Peyer's patch (tissue), 4 donors: Measurements from ENCODE around the gene CDH24. TPM values are rescaled to one million over a fixed set of nuclear protein-coding genes. Genes with fewer than 3 reads are reported as not detected.

Experiments used
- DNase-seq, 3 donors: peaks; one replicate each; pipeline ENCODE4 v3.0.0-alpha.2; 2017 to 2019
- H3K27ac ChIP-seq, 4 donors: fragments of 200-600 bp; sonication (generic); one replicate each; pipeline ENCODE4 v1.5.1; 2016 to 2019
- H3K27me3 ChIP-seq, 2 donors: fragments of 200-600 bp; sonication (generic); one replicate each; pipeline ENCODE4 v1.5.1; 2019
- H3K36me3 ChIP-seq, 3 donors: fragments of 200-600 bp; sonication (generic); one replicate each; pipeline ENCODE4 v1.5.1; 2016 to 2019
- H3K4me1 ChIP-seq, 4 donors: fragments of 200-600 bp; sonication (generic); one replicate each; pipeline ENCODE4 v1.5.1; 2016 to 2019
- H3K4me3 ChIP-seq, 4 donors: fragments of 200-600 bp; sonication (generic); 1 replicate in 3 of 4; 2 replicates in 1 of 4; pipeline ENCODE4 v1.5.1; 2016 to 2019; ENCODE audit warnings: mild to moderate bottlenecking in 1 of 4
- H3K9me3 ChIP-seq, 4 donors: fragments of 200-600 bp; sonication (generic); one replicate each; pipeline ENCODE4 v1.5.1; 2016 to 2019; ENCODE audit warnings: mild to moderate bottlenecking in 1 of 4
- POLR2A ChIP-seq, 2 donors: fragments of 450-650 bp; IDR thresholded peaks; one replicate each; pipeline ENCODE4 v1.5.1; 2017; ENCODE audit warnings: antibody characterized with exemption in 2 of 2, mild to moderate bottlenecking in 2 of 2, moderate library complexity in 2 of 2
- total RNA-seq, 4 donors: library from RNA; depleted of rRNA; stranded (reverse); fragments of >200 nt; gene quantifications; one replicate each; pipeline ENCODE4 v1.1.0, GENCODE V29; 2016
- TF ChIP-seq, protein P1 (sequence below), 6 experiments: fragments of 450-650 bp in 4 of 6; fragments of 200-600 bp in 2 of 6; sonication (generic) in 1 of 6; IDR thresholded peaks; one replicate each; pipeline ENCODE4 v1.5.1; 2017 to 2019; ENCODE audit warnings: antibody characterized with exemption in 6 of 6, mild to moderate bottlenecking in 3 of 6, moderate library complexity in 1 of 6

CDH24 gene
- total RNA-seq, 4 donors from 2014 or later, result 1.1 to 12.4 (median 5.5) TPM

DNA sequence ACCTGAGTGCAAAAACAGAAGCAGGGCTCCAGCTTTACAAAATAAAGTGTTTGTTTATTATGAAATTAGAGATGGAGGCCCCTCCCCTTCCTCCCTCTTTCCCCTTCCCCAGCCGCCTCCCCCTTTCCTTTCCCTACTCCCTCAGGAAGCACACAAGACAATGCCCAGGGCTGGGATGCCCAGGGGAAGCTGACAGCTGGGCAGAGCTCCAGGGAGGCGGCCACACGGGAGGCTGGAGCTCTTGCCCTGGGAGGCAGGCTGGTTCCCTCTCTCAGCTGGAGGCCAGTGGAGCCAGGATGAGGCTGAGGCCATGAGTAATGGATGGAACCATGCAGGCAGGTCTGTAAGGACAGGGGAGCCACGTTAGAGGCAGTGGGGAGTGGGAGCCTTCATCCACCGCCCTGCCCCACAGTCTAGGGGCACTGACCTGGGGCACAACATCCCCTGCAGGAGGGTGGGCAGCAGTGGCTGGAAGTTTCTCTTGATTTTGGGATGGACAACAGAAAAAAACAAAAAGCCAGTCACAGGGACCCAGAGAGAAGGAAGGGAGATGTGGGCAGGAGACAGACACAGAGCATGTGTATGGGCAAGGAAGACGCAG, 10.2 kb downstream of the CDH24 start:
- Histone ChIP-seq H3K4me1 (peaks cover 0 to 7% (median 0%) of the 10 kb centered on the region in 4 donors), H3K27me3 (no peaks in the 10 kb centered on the region), H3K36me3 (no peaks in the 10 kb centered on the region), H3K9me3 (no peaks in the 10 kb centered on the region), H3K27ac (no peak overlapping the region), H3K4me3 (no peak overlapping the region)
- no peak for TF ChIP-seq POLR2A (IDR thresholded peaks at IDR 0.05)
- TF ChIP-seq, protein P1, sequence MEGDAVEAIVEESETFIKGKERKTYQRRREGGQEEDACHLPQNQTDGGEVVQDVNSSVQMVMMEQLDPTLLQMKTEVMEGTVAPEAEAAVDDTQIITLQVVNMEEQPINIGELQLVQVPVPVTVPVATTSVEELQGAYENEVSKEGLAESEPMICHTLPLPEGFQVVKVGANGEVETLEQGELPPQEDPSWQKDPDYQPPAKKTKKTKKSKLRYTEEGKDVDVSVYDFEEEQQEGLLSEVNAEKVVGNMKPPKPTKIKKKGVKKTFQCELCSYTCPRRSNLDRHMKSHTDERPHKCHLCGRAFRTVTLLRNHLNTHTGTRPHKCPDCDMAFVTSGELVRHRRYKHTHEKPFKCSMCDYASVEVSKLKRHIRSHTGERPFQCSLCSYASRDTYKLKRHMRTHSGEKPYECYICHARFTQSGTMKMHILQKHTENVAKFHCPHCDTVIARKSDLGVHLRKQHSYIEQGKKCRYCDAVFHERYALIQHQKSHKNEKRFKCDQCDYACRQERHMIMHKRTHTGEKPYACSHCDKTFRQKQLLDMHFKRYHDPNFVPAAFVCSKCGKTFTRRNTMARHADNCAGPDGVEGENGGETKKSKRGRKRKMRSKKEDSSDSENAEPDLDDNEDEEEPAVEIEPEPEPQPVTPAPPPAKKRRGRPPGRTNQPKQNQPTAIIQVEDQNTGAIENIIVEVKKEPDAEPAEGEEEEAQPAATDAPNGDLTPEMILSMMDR (IDR thresholded peaks at IDR 0.05), result no peak
- peak in 1 of 3 donors; percentile 34 for DNase-seq

DNA sequence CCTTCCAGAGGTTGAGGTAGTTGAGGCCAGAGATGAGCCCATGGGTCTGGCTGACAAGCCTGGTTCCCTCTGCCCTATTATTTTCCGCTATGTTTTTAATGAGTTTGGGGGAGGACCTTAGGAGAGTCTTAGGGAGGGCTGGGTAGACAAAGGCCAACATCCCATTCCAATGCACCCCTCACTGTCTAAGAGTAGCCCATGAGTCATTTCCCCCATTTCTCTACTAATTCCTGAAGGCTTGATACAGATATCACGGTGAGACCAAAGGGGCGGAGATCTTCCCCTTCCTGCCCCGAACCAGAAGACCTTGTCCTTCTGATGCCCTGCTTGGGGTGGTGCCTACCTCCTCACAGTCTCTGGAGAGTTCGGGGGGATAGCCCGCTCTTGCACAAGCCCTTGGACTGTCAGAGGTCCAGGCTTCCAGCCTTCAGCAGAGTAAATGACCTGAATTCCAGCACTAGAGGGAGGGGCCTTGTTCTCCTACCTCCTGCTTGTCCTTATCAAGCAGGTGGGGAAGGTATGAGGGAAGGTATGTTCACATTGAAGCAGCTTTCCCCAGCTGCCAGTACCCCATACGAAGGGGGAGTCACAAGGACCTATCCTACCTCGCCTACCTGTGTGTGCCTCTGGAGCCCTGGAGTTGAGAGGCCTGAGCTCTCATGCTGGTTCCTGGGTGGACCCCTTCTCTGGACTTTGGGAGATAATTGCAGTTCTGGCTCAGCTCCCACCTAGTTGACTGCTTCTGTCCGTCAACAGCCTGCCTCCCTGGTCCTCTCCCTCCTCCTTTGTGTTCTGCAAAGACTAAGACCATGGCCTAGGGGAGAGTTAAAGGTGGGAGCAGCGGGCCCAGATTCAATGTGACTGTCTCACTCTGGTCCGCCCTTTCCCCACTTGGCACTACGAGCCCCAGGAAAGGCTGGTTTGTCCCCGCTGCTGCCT, 11.6 kb downstream of the CDH24 start:
- H3K4me1 ChIP-seq, result peaks cover 0 to 7% (median 0%) of the 10 kb centered on the region in 4 donors
- DNase-seq, result peak in 1 of 3 donors; percentile 20
- H3K27me3 ChIP-seq, result no peaks in the 10 kb centered on the region
- no peak overlapping the region for H3K27ac ChIP-seq
- H3K4me3 ChIP-seq, result no peak overlapping the region
- H3K9me3 ChIP-seq, result no peaks in the 10 kb centered on the region
- TF ChIP-seq, protein P1 (IDR thresholded peaks at IDR 0.05), result no peak
- no peaks in the 10 kb centered on the region for H3K36me3 ChIP-seq

- Histone ChIP-seq H3K27me3 (no peaks in the 10 kb centered on the region), H3K36me3 (no peaks in the 10 kb centered on the region), H3K4me1 (peaks cover 0 to 7% (median 0%) of the 10 kb centered on the region in 4 donors), H3K27ac (no peak overlapping the region), H3K4me3 (no peak overlapping the region), H3K9me3 (no peaks in the 10 kb centered on the region)
- no peak for TF ChIP-seq POLR2A (IDR thresholded peaks at IDR 0.05)
- TF ChIP-seq, protein P1 (IDR thresholded peaks at IDR 0.05), result no peak
- no peak for DNase-seq
Measured at GRCh38 chr14:23044840-23045239, 12.5 kb downstream of the CDH24 start.

- Histone ChIP-seq H3K4me1 (peaks cover 0 to 7% (median 0%) of the 10 kb centered on the region in 4 donors), H3K36me3 (no peaks in the 10 kb centered on the region), H3K9me3 (no peaks in the 10 kb centered on the region), H3K4me3 (no peak overlapping the region), H3K27ac (no peak overlapping the region), H3K27me3 (no peaks in the 10 kb centered on the region)
- peak in 1 of 3 donors; percentile 16 for DNase-seq
- TF ChIP-seq, protein P1 (IDR thresholded peaks at IDR 0.05), result no peak
- TF ChIP-seq POLR2A (IDR thresholded peaks at IDR 0.05), result no peak
Measured at GRCh38 chr14:23043754-23044153, 13.6 kb downstream of the CDH24 start.

DNA sequence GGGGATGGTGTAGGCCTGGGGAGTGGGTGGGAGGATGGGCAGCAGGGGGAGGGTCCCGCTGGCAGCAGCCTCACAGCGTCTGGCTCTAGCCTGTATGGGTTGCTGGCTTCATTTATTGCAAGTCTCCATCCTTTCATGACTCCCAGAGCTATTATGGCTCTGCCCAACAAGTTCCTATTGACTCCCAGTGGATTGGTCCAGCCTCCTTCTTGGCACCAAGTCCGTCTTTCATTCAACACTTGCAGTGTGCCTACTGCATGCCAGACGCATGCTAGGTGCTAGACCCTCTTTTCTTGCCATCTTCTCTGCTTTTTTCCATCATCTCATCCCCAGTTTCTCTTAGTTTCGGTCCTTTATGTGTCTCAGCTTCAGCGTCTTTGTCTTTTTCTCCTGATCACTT, 14.2 kb downstream of the CDH24 start:
- DNase-seq, result peak in 1 of 3 donors; percentile 16
- no peak for TF ChIP-seq POLR2A (IDR thresholded peaks at IDR 0.05)
- TF ChIP-seq, protein P1 (IDR thresholded peaks at IDR 0.05), result no peak
- H3K4me1 ChIP-seq, result peaks cover 0 to 7% (median 0%) of the 10 kb centered on the region in 4 donors

More for the DNA sequence above, 14.2 kb downstream of the CDH24 start:
- Histone ChIP-seq H3K27me3 (no peaks in the 10 kb centered on the region), H3K27ac (no peak overlapping the region), H3K9me3 (no peaks in the 10 kb centered on the region), H3K36me3 (no peaks in the 10 kb centered on the region), H3K4me3 (no peak overlapping the region)
